LHCN-M2 (cell line): Measurements from ENCODE around the gene RAB42. TPM values are rescaled to one million over a fixed set of nuclear protein-coding genes. Genes with fewer than 3 reads are reported as not detected.
A peak's percentile ranks its signal among the peaks of the same experiment; 100 is the strongest.
"Not testable (repeated sequence)": the region's sequence is repeated elsewhere in the genome, so short reads cannot be mapped to it uniquely, and the experiment has no call there.

Source experiments
- DNase-seq: peaks from one replicate; pipeline ENCODE4 v3.0.0-alpha.2; 2012; ENCODE audit warnings: low read depth
- total RNA-seq: library from RNA; depleted of rRNA; stranded (reverse); fragments of >200 nt; gene quantifications from 2 replicates; pipeline ENCODE4 v1.2.3, GENCODE V29; 2014

The RAB42 gene
- total RNA-seq, 1 experiment from 2014 or later: 3.0 TPM

DNA sequence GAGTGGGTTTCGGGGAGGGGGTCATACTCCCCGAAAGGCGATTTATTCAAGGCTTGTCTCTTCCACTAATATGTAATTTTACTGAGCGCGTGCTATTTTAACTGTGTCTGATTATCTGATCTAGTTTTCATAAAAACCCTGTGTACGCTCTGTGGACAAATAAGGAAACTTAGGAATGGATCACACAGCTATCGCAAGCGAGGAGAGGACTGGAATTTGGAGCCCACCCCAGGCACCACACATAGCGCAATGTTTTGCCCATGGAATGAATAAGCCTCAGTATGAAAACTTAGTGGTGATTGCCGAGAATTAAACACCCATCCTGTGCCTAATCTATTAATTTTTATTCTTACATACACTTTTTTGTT lies 9.8 kb upstream of the RAB42 start:
- no peak for DNase-seq

DNA sequence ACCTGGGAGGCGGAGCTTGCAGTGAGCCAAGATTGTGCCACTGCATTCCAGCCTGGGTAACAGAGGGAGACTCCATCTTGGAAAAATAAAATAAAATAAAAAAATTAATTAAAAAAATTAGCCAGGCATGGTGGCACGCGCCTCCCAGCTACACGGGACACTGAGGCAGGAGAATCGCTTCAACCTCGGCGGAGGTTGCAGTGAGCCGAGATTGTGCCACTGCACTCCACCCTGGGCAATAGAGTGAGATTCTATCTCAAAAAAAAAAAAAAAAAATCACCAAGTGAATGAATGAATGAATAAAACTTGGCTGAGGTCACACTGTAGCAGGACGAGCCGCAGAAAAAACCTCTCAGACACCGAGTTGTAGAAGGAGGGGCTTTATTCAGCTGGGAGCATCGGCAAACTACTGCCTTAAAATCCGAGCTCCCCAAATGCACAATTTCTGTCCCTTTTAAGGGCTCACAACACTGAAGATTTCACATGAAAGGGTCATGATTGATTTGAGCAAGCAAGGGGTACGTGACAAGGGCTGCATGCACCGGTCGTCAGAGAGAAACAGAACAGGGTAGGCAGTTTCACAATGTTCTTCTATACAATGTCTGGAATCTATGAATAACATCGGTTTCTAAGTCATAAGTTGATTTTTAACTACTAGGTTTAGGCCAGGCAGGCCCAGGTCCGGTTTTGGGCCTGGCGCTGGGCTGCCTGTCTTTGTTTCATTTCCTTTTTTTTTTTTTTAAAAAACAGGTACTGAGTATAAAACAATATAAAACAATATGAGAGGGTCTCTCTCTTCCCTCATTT lies 5.3 kb upstream of the RAB42 start:
- not testable (repeated sequence) for DNase-seq

DNA sequence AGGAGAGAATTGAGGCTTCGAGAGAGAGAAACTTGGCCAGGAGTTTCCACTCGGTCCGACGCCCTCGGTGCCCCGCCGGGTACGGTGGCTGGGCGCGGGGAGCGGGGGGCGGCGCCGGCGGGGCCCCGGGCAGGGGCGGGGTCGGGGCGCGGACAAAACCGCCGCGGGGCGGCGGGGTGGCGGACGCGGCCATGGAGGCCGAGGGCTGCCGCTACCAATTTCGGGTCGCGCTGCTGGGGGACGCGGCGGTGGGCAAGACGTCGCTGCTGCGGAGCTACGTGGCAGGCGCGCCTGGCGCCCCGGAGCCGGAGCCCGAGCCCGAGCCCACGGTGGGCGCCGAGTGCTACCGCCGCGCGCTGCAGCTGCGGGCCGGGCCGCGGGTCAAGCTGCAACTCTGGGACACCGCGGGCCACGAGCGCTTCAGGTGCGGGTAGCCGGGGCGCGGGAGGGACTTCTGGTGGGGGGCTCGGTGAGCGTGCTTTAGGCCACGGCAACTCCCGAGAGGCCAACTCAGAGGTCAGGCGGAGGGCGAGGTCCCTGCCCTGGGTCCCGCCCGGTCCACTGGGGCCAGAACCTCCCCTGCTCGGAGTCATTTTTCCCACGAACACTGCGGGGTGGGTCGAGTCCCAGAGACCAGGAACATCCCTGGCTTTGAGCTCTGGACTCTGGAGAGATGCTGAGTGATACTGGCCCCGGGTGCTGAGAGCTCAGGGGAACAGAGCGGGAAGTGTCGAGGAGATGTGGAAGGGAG lies 431 bp downstream of the RAB42 start:
- no peak for DNase-seq

DNA sequence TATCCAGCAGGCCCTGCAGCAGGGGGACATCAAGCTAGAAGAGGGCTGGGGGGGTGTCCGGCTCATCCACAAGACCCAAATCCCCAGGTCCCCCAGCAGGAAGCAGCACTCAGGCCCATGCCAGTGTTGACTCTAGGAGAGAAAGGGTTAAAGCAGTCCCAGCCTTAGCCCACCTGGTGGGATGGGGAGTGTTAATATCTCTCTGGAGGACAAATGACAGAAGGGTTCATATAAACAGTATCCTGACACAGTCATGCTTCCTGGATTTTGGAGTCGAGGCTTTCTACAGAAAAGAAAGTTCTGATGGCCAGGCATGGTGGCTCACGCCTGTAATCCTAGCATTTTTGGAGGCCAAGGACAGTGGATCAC lies 1.9 kb downstream of the RAB42 start:
- not testable (repeated sequence) for DNase-seq

- peak; percentile 69 for DNase-seq
Observed at GRCh38 chr1:28594686-28595411, 2.8 kb downstream of the RAB42 start.

- DNase-seq: no peak
Observed at GRCh38 chr1:28595412-28596191, 3.5 kb downstream of the RAB42 start.

GRCh38 chr1:28596276-28596675 lies 4.2 kb downstream of the RAB42 start:
- not testable (repeated sequence) for DNase-seq

GRCh38 chr1:28601696-28602095 lies 9.6 kb downstream of the RAB42 start:
- peak; percentile 95 for DNase-seq

DNA sequence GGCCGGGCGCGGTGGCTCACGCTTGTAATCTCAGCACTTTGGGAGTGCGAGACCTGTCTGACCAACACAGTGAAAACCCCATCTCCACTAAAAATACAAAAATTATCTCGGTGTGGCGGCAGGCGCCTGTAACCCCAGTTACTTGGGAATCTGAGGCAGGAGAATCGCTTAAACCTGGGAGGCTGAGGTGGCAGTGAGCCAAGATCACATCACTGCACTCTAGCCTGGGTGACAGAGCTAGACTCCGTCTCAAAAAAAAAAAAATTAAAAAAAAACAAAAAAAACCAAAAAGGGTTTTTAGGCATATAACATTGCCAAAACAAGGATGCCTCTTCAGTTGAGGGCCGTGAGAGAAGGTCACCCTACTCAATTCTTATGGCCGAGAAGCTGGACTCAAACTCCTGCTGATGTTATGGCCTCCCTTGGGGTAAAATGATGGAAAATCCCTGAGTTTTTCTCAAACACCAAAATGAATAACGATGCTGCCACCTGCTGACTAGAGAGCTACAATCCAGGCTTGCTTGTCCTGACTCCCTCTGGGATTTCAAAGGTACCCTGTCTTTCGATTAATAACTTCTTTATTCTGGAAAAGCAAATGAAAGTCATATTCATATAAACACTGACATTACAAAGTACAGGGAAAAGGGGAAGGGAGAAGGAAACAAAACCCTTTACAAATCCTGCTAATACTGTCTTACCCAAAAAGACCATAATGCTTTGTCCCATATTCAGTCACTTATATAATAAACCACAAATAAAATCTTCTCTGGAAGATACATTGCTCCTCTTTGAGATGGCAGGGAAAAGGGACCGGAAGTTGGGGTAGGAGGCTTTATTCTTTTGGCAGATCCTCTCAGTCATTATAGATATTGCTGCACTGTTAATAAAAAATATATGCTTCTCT lies 10.7 kb downstream of the RAB42 start:
- peak; percentile 82 for DNase-seq

- no peak for DNase-seq
Observed at GRCh38 chr1:28604411-28604810, 12.3 kb downstream of the RAB42 start.

- DNase-seq: no peak
Observed at GRCh38 chr1:28604962-28605361, 12.9 kb downstream of the RAB42 start.

GRCh38 chr1:28606771-28607170 lies 14.7 kb downstream of the RAB42 start:
- no peak for DNase-seq

GRCh38 chr1:28613175-28613574 lies 21.1 kb downstream of the RAB42 start:
- no peak for DNase-seq

GRCh38 chr1:28631713-28632112 lies 39.6 kb downstream of the RAB42 start:
- no peak for DNase-seq

DNA sequence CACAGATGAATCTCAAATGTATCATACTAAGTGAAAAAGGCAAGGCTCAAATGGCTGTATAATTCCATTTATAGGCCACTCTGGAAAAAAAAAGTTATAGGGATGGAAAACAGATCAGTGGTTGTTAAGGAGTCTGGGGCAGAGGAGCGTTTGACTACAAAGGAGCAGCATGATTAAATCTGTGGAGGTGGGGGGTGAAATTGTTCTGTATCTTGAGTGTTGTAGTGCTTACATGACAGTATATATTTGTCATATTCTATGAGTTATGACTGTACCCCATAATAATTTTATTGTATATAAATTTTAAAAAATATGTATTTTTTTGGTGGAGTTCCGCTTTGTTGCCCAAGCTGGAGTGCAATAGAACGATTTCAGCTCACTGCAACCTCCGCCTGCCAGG lies 40.5 kb downstream of the RAB42 start:
- DNase-seq: no peak

DNA sequence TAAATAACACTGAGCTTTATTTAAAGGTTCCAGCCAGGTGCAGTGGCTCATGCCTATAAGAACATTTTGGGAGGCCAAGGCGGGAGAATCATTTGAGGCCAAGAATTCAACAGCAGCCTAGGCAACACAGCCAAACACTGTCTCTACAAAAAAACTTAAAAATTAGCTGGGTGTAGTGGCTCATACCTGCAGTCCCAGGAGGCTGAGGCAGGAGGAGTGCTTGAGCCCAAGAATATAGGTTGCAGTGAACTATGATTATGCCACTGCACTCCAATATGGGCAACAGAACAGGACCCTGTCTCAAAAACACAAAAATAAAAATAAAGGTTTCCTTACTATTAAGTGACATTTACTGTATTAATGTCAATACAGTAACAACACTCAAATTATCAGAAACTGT lies 48.7 kb downstream of the RAB42 start:
- peak; percentile 18 for DNase-seq

DNA sequence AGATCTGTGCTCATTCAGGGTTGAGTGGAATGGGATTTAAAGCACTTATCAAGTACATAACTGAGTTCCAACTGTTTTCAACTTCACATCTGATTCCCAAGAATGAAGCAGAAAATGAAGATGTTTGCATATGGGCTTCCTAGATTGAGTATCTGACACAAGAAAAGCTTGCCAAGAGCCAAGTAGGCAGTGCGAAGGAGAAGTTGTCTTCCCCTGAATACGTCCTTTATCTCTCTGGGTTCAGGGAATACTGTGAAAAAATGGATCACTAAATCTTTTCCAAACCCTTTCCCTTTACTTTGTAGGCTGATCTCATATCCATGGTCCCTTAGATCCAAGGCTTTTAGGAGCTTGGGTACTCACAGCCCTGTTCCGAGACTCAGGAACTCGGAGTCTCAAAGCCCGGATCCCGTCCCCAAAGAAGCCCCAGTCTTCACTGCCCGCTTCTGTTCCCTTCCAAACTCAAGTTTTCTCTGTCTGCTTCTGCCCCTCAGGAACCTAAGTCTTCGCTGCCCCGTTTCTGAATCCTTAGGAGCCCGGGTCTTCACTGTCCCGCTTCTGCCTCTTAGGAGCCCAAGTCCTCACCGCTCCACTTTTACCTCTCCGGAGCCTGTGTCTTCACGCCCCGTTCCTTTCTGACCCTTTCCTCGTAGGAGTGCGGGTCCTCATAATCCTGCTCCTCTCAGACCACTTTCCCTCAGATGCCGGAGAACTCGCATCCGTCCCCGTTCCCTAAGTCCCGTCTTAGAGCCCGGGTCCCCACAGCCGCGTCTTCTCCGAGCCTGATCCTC lies 50.2 kb downstream of the RAB42 start:
- DNase-seq: peak; percentile 25

- DNase-seq: peak; percentile 94
Observed at GRCh38 chr1:28642847-28643635, 51.0 kb downstream of the RAB42 start, which contains the start of gene TAF12. Gene TAF12 (minus strand): TSS chr1:28643067. CDS start chr1:28622081, 20,986 bp downstream.

GRCh38 chr1:28644494-28644893 lies 52.4 kb downstream of the RAB42 start:
- no peak for DNase-seq
